Adrenal gland (tissue), 12 donors: ENCODE results near the gene SHROOM4. TPM values are rescaled to one million over a fixed set of nuclear protein-coding genes. Genes with fewer than 3 reads are reported as not detected.

ENCODE experiments used
- DNase-seq, 7 donors: peaks; one replicate each; pipeline ENCODE4 v3.0.0-alpha.2; 2019 to 2020
- H3K27ac ChIP-seq, 5 donors: fragments of 200-600 bp; sonication (generic) in 4 of 5; 1 replicate in 3 of 5; 2 replicates in 2 of 5; pipeline versions ENCODE4 v1.5.1 to v1.8.0; 2016 to 2020; ENCODE audit warnings: mild to moderate bottlenecking in 1 of 5
- H3K27me3 ChIP-seq: fragments of 200-600 bp; 2 replicates; pipeline ENCODE4 v1.8.0; 2021
- H3K36me3 ChIP-seq, 2 donors: fragments of 200-600 bp; replicated peaks in 1 of 2; 1 replicate in 1 of 2; 2 replicates in 1 of 2; pipeline versions ENCODE4 v1.5.1 to v1.8.0; 2018 to 2022
- H3K4me1 ChIP-seq, 2 donors: fragments of 200-600 bp; replicated peaks in 1 of 2; 1 replicate in 1 of 2; 2 replicates in 1 of 2; pipeline versions ENCODE4 v1.5.1 to v1.8.0; 2018 to 2021
- H3K4me3 ChIP-seq, 4 donors: fragments of 200-600 bp; sonication (generic) in 3 of 4; one replicate each; pipeline ENCODE4 v1.5.1; 2016 to 2018
- H3K9me3 ChIP-seq, 3 donors: fragments of 200-600 bp; sonication (generic) in 1 of 3; replicated peaks in 1 of 3; 1 replicate in 2 of 3; 2 replicates in 1 of 3; pipeline versions ENCODE4 v1.5.1 to v1.8.0; 2016 to 2021
- CTCF ChIP-seq, 6 experiments: fragments of 450-650 bp in 4 of 6; fragments of 200-600 bp in 2 of 6; sonication (generic) in 1 of 6; IDR thresholded peaks; 1 replicate in 5 of 6; 2 replicates in 1 of 6; pipeline versions ENCODE4 v1.5.1 to v1.8.0; 2016 to 2021; ENCODE audit warnings: antibody characterized with exemption in 6 of 6, mild to moderate bottlenecking in 2 of 6, moderate library complexity in 1 of 6
- POLR2A ChIP-seq, 2 donors: fragments of 450-650 bp; IDR thresholded peaks; one replicate each; pipeline ENCODE4 v1.6.1; 2017; ENCODE audit warnings: antibody characterized with exemption in 2 of 2, mild to moderate bottlenecking in 2 of 2, moderate library complexity in 1 of 2
- WGBS, 4 donors: extraction: QIAGEN DNeasy Blood & Tissue Kit in 2 of 4; methylation state at CpG; one replicate each; pipeline versions ENCODE4 v1.1.5 to v1.1.7; 2013 to 2017; 5-methylcytosine and 5-hydroxymethylcytosine counted together
- intact Hi-C, 2 donors: fragments of 100-400 bp; cut with DNase I; formaldehyde crosslinking; loops; one replicate each; pipeline versions ENCODE4 v1.14.1 to v1.15.0; 2022 to 2023
- polyA plus RNA-seq, 3 donors: library from polyadenylated mRNA; stranded (reverse); fragments of 200-250 nt in 2 of 3; fragments of 350-450 nt in 1 of 3; fragmentation: Illumina TruSeq in 1 of 3; extraction: RNeasy Lipid Tissue Mini Kit (QIAGEN cat#74804) in 1 of 3; gene quantifications; one replicate each; pipeline ENCODE4 v1.2.3, GENCODE V29; 2013 to 2014
- total RNA-seq, 9 donors: library from RNA; depleted of rRNA in 4 of 9; stranded (reverse); fragments of >200 nt in 4 of 9; fragments of 120-200 nt in 1 of 9; fragmentation: NEBNext Ultra II Directional in 1 of 9; extraction: Animal tissue kit (Norgen Biotek cat#: 25700) in 1 of 9; gene quantifications; one replicate each; pipeline versions ENCODE4 v1.1.0 to v1.2.4, GENCODE V29; 2013 to 2023
- donor health status: healthy with polysubstance abuse.
- donor health status: Bipolar disorder and iron deficiency.
- donor health status: DM: yes; HTN: yes; CAD: no.
- donor health status: DM: no; HTN: no; CAD: no.
- donor health status: DM: no; HTN: no; CAD: no.
- donor health status: DM: yes; HTN: yes; CAD: no.

Gene SHROOM4
- total and polyA plus RNA-seq, 12 donors: 2.9 to 8.7 (median 5.9) TPM

GRCh38 chrX:50648156-50648555, 165.8 kb downstream of the SHROOM4 start:
- H3K27me3 ChIP-seq: no peaks in the 10 kb centered on the region
- intact Hi-C loops: no loop called here
- TF ChIP-seq CTCF (IDR thresholded peaks at IDR 0.05) (no peak), POLR2A (IDR thresholded peaks at IDR 0.05) (no peak)

GRCh38 chrX:50644496-50644895, 169.5 kb downstream of the SHROOM4 start:
- no peaks in the 10 kb centered on the region for H3K36me3 ChIP-seq
- H3K27ac ChIP-seq: no peak overlapping the region
- H3K9me3 ChIP-seq: no peaks in the 10 kb centered on the region
- DNase-seq: no peak
- no peak overlapping the region for H3K4me3 ChIP-seq
- intact Hi-C loops: no loop called here
- no peaks in the 10 kb centered on the region for H3K27me3 ChIP-seq
- no peaks in the 10 kb centered on the region for H3K4me1 ChIP-seq
- TF ChIP-seq POLR2A (IDR thresholded peaks at IDR 0.05): no peak
- TF ChIP-seq CTCF (IDR thresholded peaks at IDR 0.05): no peak

More at GRCh38 chrX:50648156-50648555, 165.8 kb downstream of the SHROOM4 start:
- H3K27ac ChIP-seq: no peak overlapping the region
- no peaks in the 10 kb centered on the region for H3K36me3 ChIP-seq
- H3K4me3 ChIP-seq: no peak overlapping the region
- no peaks in the 10 kb centered on the region for H3K4me1 ChIP-seq
- no peak for DNase-seq
- no peaks in the 10 kb centered on the region for H3K9me3 ChIP-seq

- no peaks in the 10 kb centered on the region for H3K9me3 ChIP-seq
- H3K27me3 ChIP-seq: no peaks in the 10 kb centered on the region
- intact Hi-C loops: no loop called here
- no peaks in the 10 kb centered on the region for H3K4me1 ChIP-seq
- 57 to 70% (median 65%) methylated on average over 6 to 7 of the region's 7 CpGs for WGBS, 4 donors
- no peak for TF ChIP-seq POLR2A (IDR thresholded peaks at IDR 0.05)
- TF ChIP-seq CTCF (IDR thresholded peaks at IDR 0.05): no peak
- H3K36me3 ChIP-seq: no peaks in the 10 kb centered on the region
- DNase-seq: peak in 4 of 7 donors; percentile 13 to 61 (median 30)
- H3K4me3 ChIP-seq: no peak overlapping the region
- H3K27ac ChIP-seq: peak overlapping the region in 1 of 5 donors; percentile 34
These were observed 170.4 kb downstream of the SHROOM4 start for GRCh38 chrX:50643525-50644137.

- TF ChIP-seq POLR2A (IDR thresholded peaks at IDR 0.05) (no peak), CTCF (IDR thresholded peaks at IDR 0.05) (no peak)
- no peaks in the 10 kb centered on the region for H3K4me1 ChIP-seq
- 60 to 76% (median 70%) methylated on average over 3 of the region's 3 CpGs for WGBS, 4 donors
- no peak overlapping the region for H3K4me3 ChIP-seq
- no peak overlapping the region for H3K27ac ChIP-seq
- no peaks in the 10 kb centered on the region for H3K9me3 ChIP-seq
- intact Hi-C loops: no loop called here
- H3K27me3 ChIP-seq: peaks cover 6% of the 10 kb centered on the region
- no peaks in the 10 kb centered on the region for H3K36me3 ChIP-seq
- DNase-seq: peak; percentile 27 to 67 (median 32)
These were observed 175.9 kb downstream of the SHROOM4 start for GRCh38 chrX:50638123-50638522.
